Loucy (cell line): ENCODE results near the gene SCUBE2.

Experiments used
- CTCF ChIP-seq: fragments of 200-600 bp; sonication (generic); conservative IDR thresholded peaks from 2 replicates; pipeline ENCODE4 v1.5.1; 2014; ENCODE audit warnings: mild to moderate bottlenecking, antibody characterized with exemption, low read length
- EZH2phosphoT487 ChIP-seq: fragments of 200-600 bp; IDR thresholded peaks from 2 replicates; pipeline ENCODE4 v1.6.1; 2018; ENCODE audit warnings: antibody characterized with exemption, mild to moderate bottlenecking, moderate library complexity, borderline replicate concordance

- TF ChIP-seq CTCF (no peak), EZH2phosphoT487 (no peak)
Observed at GRCh38 chr11:9001736-9002135, 89.7 kb downstream of the SCUBE2 start.
